K562 (cell line): ENCODE measurements around the gene TFF2. TPM values are rescaled to one million over a fixed set of nuclear protein-coding genes. Genes with fewer than 3 reads are reported as not detected.

Experiments
- ATAC-seq: fragments of 200-7000 bp; cut with Tn5 transposase; 3 replicates; pipeline ENCODE4 v1.9.1; 2020; ENCODE audit warnings: moderate library complexity
- BruUV-seq: library from RNA; stranded (reverse); fragments of 400-500 nt; replicated peaks from 2 replicates; lab custom pipeline; 2021; lab: Mats Ljungman, UMichigan
- CTCF ChIA-PET: fragments of 300-600 bp; formaldehyde crosslinking; extraction: SDS; loops from one replicate; lab custom pipeline; 2021; ENCODE audit warnings: low intra/inter-chr PET ratio; lab: Yijun Ruan, JAX
- POLR2A ChIA-PET: fragments of 300-600, 350-650 bp; sonication (Branson Sonifier 250); formaldehyde crosslinking; extraction: SDS; loops from one replicate; lab custom pipeline; 2021; ENCODE audit warnings: antibody characterized with exemption, inconsistent platforms; lab: Yijun Ruan, JAX
- DNase-seq, 4 experiments: peaks; one replicate each; pipeline versions ENCODE4 v3.0.0 to v3.0.0-alpha.2; 2011 to 2018; ENCODE audit warnings: low spot score in 3 of 4, mixed read lengths in 3 of 4; ENCODE audit errors: extremely low read depth in 1 of 4
- FAIRE-seq: peaks from 2 replicates; lab custom pipeline; 2011; peaks lifted over from hg19 to GRCh38; lab: Jason Lieb, UNC
- H2AFZ ChIP-seq: 2 replicates; pipeline ENCODE4 v1.6.0; 2011; ENCODE audit warnings: low read depth, low read length, control low read depth, inconsistent platforms
- H3K27ac ChIP-seq: fragments of 200-600 bp; 3 replicates; pipeline ENCODE4 v1.8.0; 2011; ENCODE audit warnings: low read depth, mild to moderate bottlenecking, control low read depth, inconsistent platforms, low read length, moderate library complexity, mixed read lengths; ENCODE audit errors: extremely low read depth
- H3K27me3 ChIP-seq, 2 experiments: fragments of 300-600 bp in 1 of 2; 2 replicates in 1 of 2; 3 replicates in 1 of 2; pipeline versions ENCODE4 v1.6.0 to v1.8.0; 2011; ENCODE audit warnings: inconsistent platforms in 2 of 2, low read length in 2 of 2, mild to moderate bottlenecking in 1 of 2, mixed read lengths in 1 of 2, moderate library complexity in 1 of 2; ENCODE audit not compliant: control insufficient read depth in 2 of 2, insufficient read depth in 2 of 2
- H3K36me3 ChIP-seq: fragments of 300-600 bp; 3 replicates; pipeline ENCODE4 v1.8.0; 2011; ENCODE audit warnings: mild to moderate bottlenecking, low read length, inconsistent platforms; ENCODE audit not compliant: control insufficient read depth, insufficient read depth
- H3K4me1 ChIP-seq, 2 experiments: fragments of 200-600 bp in 1 of 2; replicated peaks in 1 of 2; 2 replicates in 1 of 2; 3 replicates in 1 of 2; pipeline versions ENCODE4 v1.5.1 to v1.8.0; 2011; ENCODE audit warnings: inconsistent platforms in 2 of 2, low read length in 2 of 2, mild to moderate bottlenecking in 1 of 2, mixed read lengths in 1 of 2, moderate library complexity in 1 of 2; ENCODE audit not compliant: control insufficient read depth in 2 of 2, insufficient read depth in 2 of 2
- H3K4me2 ChIP-seq: 2 replicates; pipeline ENCODE4 v1.6.1; 2011; ENCODE audit warnings: low read length, control low read depth, inconsistent platforms, mixed read lengths; ENCODE audit not compliant: insufficient read depth
- H3K4me3 ChIP-seq: fragments of 200-600 bp; sonication (generic), shearing (Covaris generic); 2 replicates; pipeline ENCODE4 v1.5.1; 2016; ENCODE audit warnings: control low read depth, inconsistent platforms
- H3K79me2 ChIP-seq: fragments of 200-600 bp; 3 replicates; pipeline ENCODE4 v1.8.0; 2011; ENCODE audit warnings: low read length, inconsistent platforms; ENCODE audit not compliant: control insufficient read depth, insufficient read depth
- H3K9ac ChIP-seq, 2 experiments: 2 replicates each; pipeline versions ENCODE4 v1.6.0 to v1.6.1; 2011; ENCODE audit warnings: low read depth in 2 of 2, low read length in 2 of 2, control low read depth in 1 of 2, inconsistent platforms in 1 of 2, mild to moderate bottlenecking in 1 of 2, mixed read lengths in 1 of 2; ENCODE audit not compliant: insufficient read depth in 1 of 2
- H3K9me1 ChIP-seq: one replicate; pipeline ENCODE4 v1.6.0; 2011; ENCODE audit warnings: inconsistent platforms, mild to moderate bottlenecking, low read length, moderate library complexity; ENCODE audit not compliant: control insufficient read depth, insufficient read depth
- H3K9me3 ChIP-seq: replicated peaks from 2 replicates; pipeline ENCODE4 v1.5.1; 2011; ENCODE audit warnings: low read depth, low read length, inconsistent platforms; ENCODE audit not compliant: control insufficient read depth, insufficient read depth
- H4K20me1 ChIP-seq: replicated peaks from 2 replicates; pipeline ENCODE4 v1.6.1; 2011; ENCODE audit warnings: low read length, inconsistent platforms, mixed read lengths; ENCODE audit not compliant: control insufficient read depth, insufficient read depth
- ADNP ChIP-seq: fragments of 200-800 bp; sonication (Bioruptor generic); IDR thresholded peaks from 2 replicates; pipeline ENCODE4 v1.6.1; 2016; ENCODE audit warnings: missing genetic modification characterization, missing compliant biosample characterization
- BHLHE40 ChIP-seq: IDR thresholded peaks from 2 replicates; pipeline ENCODE4 v1.6.1; 2011; ENCODE audit warnings: low read length, improper control_type of control experiment
- DDX20 ChIP-seq: fragments of 450-650 bp; IDR thresholded peaks from 2 replicates; pipeline ENCODE4 v1.6.1; 2016; ENCODE audit warnings: missing genetic modification characterization, low read depth, mild to moderate bottlenecking, missing compliant biosample characterization, moderate library complexity
- ETV6 ChIP-seq, 3 experiments: fragments of 150-350 bp in 1 of 3; sonication (generic) in 1 of 3; formaldehyde crosslinking in 1 of 3; IDR thresholded peaks; 2 replicates each; pipeline versions ENCODE4 v1.6.1 to v1.8.0; 2014 to 2022; ENCODE audit warnings: borderline replicate concordance in 2 of 3, low read depth in 2 of 3, antibody characterized with exemption in 1 of 3, low read length in 1 of 3, mild to moderate bottlenecking in 1 of 3, missing genetic modification reagents in 1 of 3
- KDM5B ChIP-seq: fragments of 200-600 bp; sonication (generic); IDR thresholded peaks from 2 replicates; pipeline ENCODE4 v1.6.1; 2012; ENCODE audit warnings: low read depth, mild to moderate bottlenecking, moderate library complexity, low read length, control low read depth, inconsistent platforms; ENCODE audit not compliant: insufficient replicate concordance
- TEAD2 ChIP-seq: fragments of 450-650 bp; IDR thresholded peaks from 2 replicates; pipeline ENCODE4 v1.6.1; 2016; ENCODE audit warnings: missing genetic modification characterization, control low read depth, missing compliant biosample characterization
- WGBS: fragments of 100-300 bp; shearing (Covaris generic); methylation state at CpG from one replicate; pipeline ENCODE4 v1.1.6; 2016; ENCODE audit warnings: low coverage, mixed read lengths; ENCODE audit not compliant: insufficient coverage; ENCODE audit errors: missing lambda C conversion rate; 5-methylcytosine and 5-hydroxymethylcytosine counted together
- in situ Hi-C: fragments of 300-500 bp; cut with MboI; formaldehyde crosslinking; loops from 4 replicates; pipeline ENCODE4 v1.15.0; 2018; ENCODE audit warnings: inconsistent platforms, mixed read lengths
- intact Hi-C: fragments of 100-400 bp; cut with micrococcal nuclease; formaldehyde crosslinking; loops from 2 replicates; pipeline ENCODE4 v1.14.2; 2022
- polyA plus RNA-seq, 8 experiments: library from polyadenylated mRNA; depleted of rRNA in 4 of 8; stranded (reverse) in 5 of 8; unstranded in 3 of 8; fragments of >200 nt; fragmentation: Nextera tagmentation in 2 of 8; fragmentation: Illumina TruSeq in 1 of 8; extraction: Ambion mirVana in 2 of 8; extraction: Trizol in 1 of 8; gene quantifications; 2 replicates each; pipeline versions ENCODE4 v1.2.1 to v1.2.3, GENCODE V29; 2011 to 2014; ENCODE audit warnings: inconsistent platforms in 1 of 8, missing spikeins in 1 of 8
- total RNA-seq, 7 experiments: library from RNA; depleted of rRNA in 6 of 7; stranded (reverse); fragments of >200 nt in 6 of 7; fragmentation: Illumina TruSeq in 2 of 7; extraction: Trizol in 2 of 7; gene quantifications; 2 replicates each; pipeline versions ENCODE4 v1.2.1 to v1.2.3, GENCODE V29; 2011 to 2021; ENCODE audit warnings: low replicate concordance in 1 of 7
- TF ChIP-seq, protein P1 (sequence below): sonication (generic); IDR thresholded peaks from 2 replicates; pipeline ENCODE4 v1.6.1; 2016

The TFF2 gene
- total and polyA plus RNA-seq, 9 of the 15 experiments (the other 6 are each of a cell fraction or from before 2014, with no cell fraction given) = not detected

GRCh38 chr21:42349420-42350317 is 1.1 kb downstream of the TFF2 start:
- CTCF ChIA-PET = interaction anchor here (0.6 kb wide), 1 partner anchor 419 kb away, joined by 3 read pairs; no protein-coding TSS in a partner anchor
- Histone ChIP-seq H3K9me1 (no peaks in the 10 kb centered on the region), H3K4me2 (no peak overlapping the region), H3K79me2 (no peaks in the 10 kb centered on the region)
- FAIRE-seq = no peak
- TF ChIP-seq KDM5B (no peak), BHLHE40 (no peak), ADNP (tag) (no peak), TEAD2 (no peak), ETV6 (IDR thresholded peaks at IDR 0.05; ENCODE audit: borderline replicate concordance in 1 of 2, low read depth in 2 of 2, low read length in 1 of 2) (no peak), ETV6 (CRISPR knock-in tag; IDR thresholded peaks at IDR 0.05; ENCODE audit: borderline replicate concordance) (no peak), DDX20 (tag) (no peak)
- TF ChIP-seq, protein P1, sequence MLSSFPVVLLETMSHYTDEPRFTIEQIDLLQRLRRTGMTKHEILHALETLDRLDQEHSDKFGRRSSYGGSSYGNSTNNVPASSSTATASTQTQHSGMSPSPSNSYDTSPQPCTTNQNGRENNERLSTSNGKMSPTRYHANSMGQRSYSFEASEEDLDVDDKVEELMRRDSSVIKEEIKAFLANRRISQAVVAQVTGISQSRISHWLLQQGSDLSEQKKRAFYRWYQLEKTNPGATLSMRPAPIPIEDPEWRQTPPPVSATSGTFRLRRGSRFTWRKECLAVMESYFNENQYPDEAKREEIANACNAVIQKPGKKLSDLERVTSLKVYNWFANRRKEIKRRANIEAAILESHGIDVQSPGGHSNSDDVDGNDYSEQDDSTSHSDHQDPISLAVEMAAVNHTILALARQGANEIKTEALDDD = peak; percentile 95
- TF ChIP-seq, all 486 proteins: peak for 1
- in situ Hi-C loops (no loop called here), intact Hi-C loops (no loop called here)
- no TSS peak for BruUV-seq
- H3K9ac ChIP-seq = no peak overlapping the region
- ATAC-seq = no peak
- WGBS = 11% methylated on average over 14 of the region's 14 CpGs
- no peak overlapping the region for H3K4me3 ChIP-seq
- H3K4me1 ChIP-seq = peaks cover 0 to 4% of the 10 kb centered on the region in 2 experiments; a peak in 1 of 5 replicates
- no peaks in the 10 kb centered on the region; the same call in 1 of the 2 replicates for H4K20me1 ChIP-seq
- POLR2A ChIA-PET = interaction anchor here (0.6 to 0.8 kb wide), 6 partner anchors 10 to 311 kb away, joined by 3 to 5 read pairs (median 3); no protein-coding TSS in a partner anchor
- no peak overlapping the region for H2AFZ ChIP-seq
- no peak overlapping the region for H3K27ac ChIP-seq
- DNase-seq = no peak
- no peaks in the 10 kb centered on the region for H3K9me3 ChIP-seq
- peaks cover 28 to 64% of the 10 kb centered on the region in 2 experiments for H3K27me3 ChIP-seq
- H3K36me3 ChIP-seq = no peaks in the 10 kb centered on the region
